Left lung (tissue), 10 donors: ENCODE measurements around the gene GPR87. TPM values are rescaled to one million over a fixed set of nuclear protein-coding genes. Genes with fewer than 3 reads are reported as not detected.

Experiments used
- ATAC-seq: fragments of 200-7000 bp; cut with Tn5 transposase; one replicate; pipeline ENCODE4 v1.9.1; 2020; ENCODE audit warnings: moderate library complexity
- DNase-seq, 4 donors: peaks; one replicate each; pipeline ENCODE4 v3.0.0-alpha.2; 2013 to 2020
- H3K27ac ChIP-seq, 2 donors: fragments of 200-600 bp; sonication (generic) in 1 of 2; one replicate each; pipeline versions ENCODE4 v1.5.0 to v1.8.0; 2020 to 2021
- H3K27me3 ChIP-seq, 2 donors: fragments of 200-600 bp; sonication (generic) in 1 of 2; one replicate each; pipeline versions ENCODE4 v1.5.0 to v1.8.0; 2020 to 2021
- H3K36me3 ChIP-seq, 2 donors: fragments of 200-600 bp; sonication (generic) in 1 of 2; one replicate each; pipeline versions ENCODE4 v1.5.0 to v1.8.0; 2020 to 2021
- H3K4me1 ChIP-seq, 2 donors: fragments of 200-600 bp; one replicate each; pipeline ENCODE4 v1.8.0; 2021
- H3K4me3 ChIP-seq, 2 donors: fragments of 200-600 bp; sonication (generic) in 1 of 2; one replicate each; pipeline versions ENCODE4 v1.5.0 to v1.8.0; 2020 to 2021; ENCODE audit warnings: mild to moderate bottlenecking in 1 of 2
- H3K9me3 ChIP-seq, 2 donors: fragments of 200-600 bp; sonication (generic) in 1 of 2; one replicate each; pipeline versions ENCODE4 v1.5.0 to v1.8.0; 2020 to 2021
- intact Hi-C, 2 donors: fragments of 100-400 bp; cut with DNase I; formaldehyde crosslinking; loops; one replicate each; pipeline versions ENCODE4 v1.11.2 to v1.14.2; 2022
- polyA plus RNA-seq, 6 donors: library from polyadenylated mRNA; unstranded; fragments of 120-200 nt; gene quantifications; one replicate each; pipeline ENCODE4 v1.2.1, GENCODE V29; 2013; ENCODE audit not compliant: insufficient read length in 6 of 6
- total RNA-seq, 2 donors: library from RNA; stranded (reverse); fragmentation: NEBNext Ultra II Directional; extraction: Animal tissue kit (Norgen Biotek cat#: 25700); gene quantifications; one replicate each; pipeline ENCODE4 v1.2.1, GENCODE V29; 2021
- TF ChIP-seq, protein P1 (sequence below), 2 donors: fragments of 200-600 bp; sonication (generic) in 1 of 2; IDR thresholded peaks; one replicate each; pipeline versions ENCODE4 v1.5.0 to v1.8.0; 2021; ENCODE audit warnings: antibody characterized with exemption in 2 of 2
- donor health status: DM: no; HTN: yes; CAD: no.
- donor health status: DM: no; HTN: no; CAD: no.

Gene GPR87
- total and polyA plus RNA-seq, 8 donors, result 0.52 to 0.85 TPM; not detected in 6

DNA sequence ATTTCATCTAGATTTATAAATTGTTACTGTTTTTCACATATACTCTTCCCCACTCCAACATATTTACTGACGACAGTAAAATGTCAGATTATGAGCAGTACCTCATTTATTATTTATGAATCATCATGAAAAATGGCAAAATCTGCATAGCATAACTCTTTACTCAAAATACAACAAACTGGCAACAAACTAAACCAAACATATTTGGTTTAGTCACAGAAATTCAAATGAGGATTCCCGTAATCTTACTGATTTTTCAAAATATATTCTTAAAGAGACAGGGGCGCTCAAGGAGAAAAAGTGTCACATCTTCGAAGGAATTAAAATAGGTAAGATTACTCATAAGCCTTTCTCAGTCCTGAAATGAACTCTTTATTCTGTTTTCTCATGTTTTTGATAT lies 3.0 kb upstream of the GPR87 start:
- no peak for ATAC-seq
- DNase-seq, result no peak
- TF ChIP-seq, protein P1, sequence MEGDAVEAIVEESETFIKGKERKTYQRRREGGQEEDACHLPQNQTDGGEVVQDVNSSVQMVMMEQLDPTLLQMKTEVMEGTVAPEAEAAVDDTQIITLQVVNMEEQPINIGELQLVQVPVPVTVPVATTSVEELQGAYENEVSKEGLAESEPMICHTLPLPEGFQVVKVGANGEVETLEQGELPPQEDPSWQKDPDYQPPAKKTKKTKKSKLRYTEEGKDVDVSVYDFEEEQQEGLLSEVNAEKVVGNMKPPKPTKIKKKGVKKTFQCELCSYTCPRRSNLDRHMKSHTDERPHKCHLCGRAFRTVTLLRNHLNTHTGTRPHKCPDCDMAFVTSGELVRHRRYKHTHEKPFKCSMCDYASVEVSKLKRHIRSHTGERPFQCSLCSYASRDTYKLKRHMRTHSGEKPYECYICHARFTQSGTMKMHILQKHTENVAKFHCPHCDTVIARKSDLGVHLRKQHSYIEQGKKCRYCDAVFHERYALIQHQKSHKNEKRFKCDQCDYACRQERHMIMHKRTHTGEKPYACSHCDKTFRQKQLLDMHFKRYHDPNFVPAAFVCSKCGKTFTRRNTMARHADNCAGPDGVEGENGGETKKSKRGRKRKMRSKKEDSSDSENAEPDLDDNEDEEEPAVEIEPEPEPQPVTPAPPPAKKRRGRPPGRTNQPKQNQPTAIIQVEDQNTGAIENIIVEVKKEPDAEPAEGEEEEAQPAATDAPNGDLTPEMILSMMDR (IDR thresholded peaks at IDR 0.05), result no peak
- intact Hi-C loops, result no loop called here
- H3K4me1 ChIP-seq, result peaks cover 0 to 39% of the 10 kb centered on the region in 2 donors
- no peaks in the 10 kb centered on the region for H3K36me3 ChIP-seq
- H3K4me3 ChIP-seq, result no peak overlapping the region
- no peaks in the 10 kb centered on the region for H3K27me3 ChIP-seq
- H3K9me3 ChIP-seq, result no peaks in the 10 kb centered on the region
- H3K27ac ChIP-seq, result no peak overlapping the region

DNA sequence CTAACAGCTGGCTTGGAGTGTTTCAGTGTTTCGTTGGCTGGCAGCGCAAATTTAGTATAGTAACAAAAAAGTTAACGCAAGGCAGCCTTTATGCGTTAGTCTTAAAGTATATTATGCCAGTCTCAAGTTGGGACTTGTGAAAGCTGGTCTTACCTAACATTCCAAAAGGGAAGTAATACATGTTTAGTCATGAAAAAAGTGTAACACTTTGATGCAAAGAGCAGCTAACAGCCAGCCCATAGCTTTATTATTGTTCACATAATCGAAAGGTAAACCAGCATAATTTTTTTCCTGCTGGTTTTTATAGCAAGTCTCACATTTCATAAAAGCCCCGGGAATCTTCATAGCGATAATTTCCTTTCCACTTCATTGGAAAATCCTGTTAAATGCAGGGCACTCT lies 2.4 kb upstream of the GPR87 start:
- Histone ChIP-seq H3K9me3 (no peaks in the 10 kb centered on the region), H3K4me3 (no peak overlapping the region), H3K27ac (peak overlapping the region in 1 of 2 donors; percentile 82), H3K4me1 (peaks cover 0 to 39% of the 10 kb centered on the region in 2 donors), H3K36me3 (no peaks in the 10 kb centered on the region), H3K27me3 (no peaks in the 10 kb centered on the region)
- TF ChIP-seq, protein P1 (IDR thresholded peaks at IDR 0.05), result no peak
- ATAC-seq (peak; percentile 27), DNase-seq (no peak)
- intact Hi-C loops, result no loop called here

DNA sequence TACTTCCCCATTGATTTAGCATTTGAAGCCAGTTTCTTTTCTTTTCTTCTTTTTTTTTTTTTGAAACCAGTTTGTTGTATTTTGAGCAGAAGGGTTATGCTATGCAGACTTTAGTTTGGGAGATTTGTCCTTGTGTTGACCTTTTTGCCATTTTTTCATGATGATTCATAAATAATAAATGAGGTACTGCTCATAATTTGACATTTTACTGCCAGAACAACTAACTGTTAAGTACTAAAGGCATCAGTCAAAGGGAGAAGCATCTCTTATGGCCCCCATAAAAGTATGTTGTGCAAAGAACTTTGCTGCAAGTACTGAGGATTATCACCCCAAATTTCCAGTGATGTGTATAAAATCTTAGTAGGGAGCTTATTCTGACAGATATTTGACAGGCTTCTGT lies 1.7 kb upstream of the GPR87 start:
- Histone ChIP-seq H3K36me3 (no peaks in the 10 kb centered on the region), H3K4me3 (no peak overlapping the region), H3K9me3 (no peaks in the 10 kb centered on the region), H3K27ac (peak overlapping the region in 1 of 2 donors; percentile 82), H3K27me3 (no peaks in the 10 kb centered on the region), H3K4me1 (peaks cover 0 to 39% of the 10 kb centered on the region in 2 donors)
- intact Hi-C loops, result no loop called here
- DNase-seq (no peak), ATAC-seq (no peak)
- TF ChIP-seq, protein P1 (IDR thresholded peaks at IDR 0.05), result no peak

DNA sequence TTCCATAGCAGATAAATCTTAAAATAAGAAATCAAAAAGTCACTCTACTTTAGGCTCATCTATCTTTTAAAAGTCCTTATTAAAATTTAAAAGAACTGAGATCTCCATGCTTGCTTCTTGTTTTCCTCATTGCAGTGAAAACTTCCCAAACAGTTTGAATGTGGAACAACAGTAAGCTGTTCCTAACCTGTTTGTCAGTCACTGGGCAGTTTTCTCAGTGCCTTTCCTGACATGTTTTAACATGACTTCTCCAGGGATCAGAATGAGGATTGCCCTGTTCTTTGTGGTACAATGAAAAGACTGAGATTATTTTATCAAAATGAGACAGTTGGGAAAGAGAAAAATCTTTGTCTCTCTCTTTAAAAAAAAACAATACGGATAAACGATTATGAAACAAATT lies 774 bp downstream of the GPR87 start:
- H3K36me3 ChIP-seq, result no peaks in the 10 kb centered on the region
- intact Hi-C loops, result no loop called here
- H3K27ac ChIP-seq, result no peak overlapping the region
- H3K9me3 ChIP-seq, result no peaks in the 10 kb centered on the region
- no peaks in the 10 kb centered on the region for H3K27me3 ChIP-seq
- DNase-seq (no peak), ATAC-seq (no peak)
- TF ChIP-seq, protein P1 (IDR thresholded peaks at IDR 0.05), result no peak
- H3K4me1 ChIP-seq, result peaks cover 0 to 26% of the 10 kb centered on the region in 2 donors
- H3K4me3 ChIP-seq, result no peak overlapping the region

DNA sequence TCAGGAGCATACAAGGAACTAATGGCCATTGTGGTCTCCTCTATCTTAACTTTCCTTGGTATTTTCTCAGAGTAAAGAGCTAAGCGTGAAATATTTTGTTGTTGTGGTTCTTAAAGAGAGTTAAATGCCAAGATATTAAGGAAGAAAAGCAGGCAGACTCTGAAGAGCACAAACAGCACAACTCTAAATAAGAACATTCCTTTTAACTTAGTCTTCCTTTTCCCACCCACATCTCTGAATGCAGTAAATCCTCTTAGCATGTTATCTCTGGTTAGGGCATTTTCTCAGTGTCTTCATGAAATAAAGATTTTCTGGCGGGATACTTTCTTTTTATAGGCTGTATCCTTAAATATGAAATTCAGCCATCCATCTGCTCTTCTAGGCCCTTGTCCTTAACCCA lies 1.5 kb downstream of the GPR87 start:
- intact Hi-C loops, result no loop called here
- no peak overlapping the region for H3K27ac ChIP-seq
- DNase-seq (no peak), ATAC-seq (no peak)
- H3K4me1 ChIP-seq, result peaks cover 0 to 19% of the 10 kb centered on the region in 2 donors
- H3K9me3 ChIP-seq, result no peaks in the 10 kb centered on the region
- no peaks in the 10 kb centered on the region for H3K36me3 ChIP-seq
- TF ChIP-seq, protein P1 (IDR thresholded peaks at IDR 0.05), result no peak
- H3K27me3 ChIP-seq, result no peaks in the 10 kb centered on the region
- H3K4me3 ChIP-seq, result no peak overlapping the region
